K562 (cell line): Measurements from ENCODE around the gene MYOCD.

Experiments
- ATF7 ChIP-seq: fragments of 450-650 bp; IDR thresholded peaks from 2 replicates; pipeline ENCODE4 v1.7.1; 2014; ENCODE audit warnings: mild to moderate bottlenecking, moderate library complexity
- CTCF ChIP-seq, 3 experiments: IDR thresholded peaks in 2 of 3; conservative IDR thresholded peaks in 1 of 3; 2 replicates each; pipeline ENCODE4 v1.5.1; 2011 to 2012; ENCODE audit warnings: low read length in 3 of 3, mild to moderate bottlenecking in 3 of 3, control low read depth in 2 of 3, improper control_type of control experiment in 1 of 3, inconsistent platforms in 1 of 3, low read depth in 1 of 3, mixed read lengths in 1 of 3, moderate library complexity in 1 of 3; ENCODE audit not compliant: insufficient read depth in 2 of 3
- FOS ChIP-seq: IDR thresholded peaks from 3 replicates; pipeline ENCODE4 v1.6.1; 2011; ENCODE audit not compliant: insufficient read length; ENCODE audit errors: extremely low read depth
- TAF7 ChIP-seq: fragments of 450-650 bp; IDR thresholded peaks from 2 replicates; pipeline ENCODE4 v1.6.1; 2016; ENCODE audit warnings: missing genetic modification characterization, missing compliant biosample characterization
- ZNF239 ChIP-seq: fragments of 250-450 bp; sonication (Bioruptor Pico); IDR thresholded peaks from 2 replicates; pipeline ENCODE4 v1.4.0; 2020; ENCODE audit warnings: mild to moderate bottlenecking
- TF ChIP-seq, protein P1 (sequence below): sonication (generic); formaldehyde crosslinking; IDR thresholded peaks from 2 replicates; pipeline ENCODE4 v1.8.0; 2022; ENCODE audit warnings: mild to moderate bottlenecking, low read depth, missing genetic modification reagents
- TF ChIP-seq, protein P2 (sequence below): fragments of 200-800 bp; sonication (Bioruptor generic); IDR thresholded peaks from 2 replicates; pipeline ENCODE4 v1.6.1; 2016; ENCODE audit warnings: missing genetic modification characterization, missing compliant biosample characterization

DNA sequence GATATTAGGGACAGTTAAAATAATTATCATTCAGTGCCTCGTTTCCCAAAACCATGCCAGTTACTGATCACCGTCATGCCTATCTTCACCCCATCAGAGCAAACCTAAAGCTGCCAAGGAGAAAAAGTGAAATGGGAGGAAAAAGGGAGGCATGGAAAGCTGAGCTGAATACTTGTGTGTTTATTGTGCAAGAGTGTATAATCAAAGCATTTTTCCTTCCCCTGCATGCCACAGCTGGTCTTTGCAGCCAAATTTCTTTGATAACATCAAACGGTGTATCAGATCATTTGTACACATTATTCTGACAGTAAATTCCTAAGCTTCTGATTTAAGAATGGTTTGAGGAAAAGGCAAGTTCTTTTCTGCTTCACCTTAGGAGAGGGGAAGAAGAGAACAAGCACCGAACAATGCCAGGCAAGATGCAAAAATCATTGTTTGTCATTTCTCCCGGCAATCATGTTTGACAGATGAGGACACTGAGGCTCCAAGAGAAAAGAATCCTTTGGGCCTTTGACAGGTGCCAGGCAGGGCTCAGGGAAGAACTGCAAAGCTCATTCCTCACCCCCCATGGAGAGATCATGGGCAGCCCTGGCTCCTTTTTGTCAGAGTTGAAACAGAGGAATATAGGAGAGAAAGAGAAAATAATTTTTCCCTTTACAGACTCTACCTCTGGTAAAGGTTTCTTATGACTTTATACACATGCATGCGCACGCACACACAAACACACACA, 72.2 kb downstream of the MYOCD start:
- no peak for TF ChIP-seq CTCF (IDR thresholded peaks at IDR 0.05 in 2 of 3, conservative IDR thresholded peaks at IDR 0.05 in 1 of 3; ENCODE audit: insufficient read depth in 2 of 3, low read depth in 1 of 3, low read length in 3 of 3)
- TF ChIP-seq, protein P1, sequence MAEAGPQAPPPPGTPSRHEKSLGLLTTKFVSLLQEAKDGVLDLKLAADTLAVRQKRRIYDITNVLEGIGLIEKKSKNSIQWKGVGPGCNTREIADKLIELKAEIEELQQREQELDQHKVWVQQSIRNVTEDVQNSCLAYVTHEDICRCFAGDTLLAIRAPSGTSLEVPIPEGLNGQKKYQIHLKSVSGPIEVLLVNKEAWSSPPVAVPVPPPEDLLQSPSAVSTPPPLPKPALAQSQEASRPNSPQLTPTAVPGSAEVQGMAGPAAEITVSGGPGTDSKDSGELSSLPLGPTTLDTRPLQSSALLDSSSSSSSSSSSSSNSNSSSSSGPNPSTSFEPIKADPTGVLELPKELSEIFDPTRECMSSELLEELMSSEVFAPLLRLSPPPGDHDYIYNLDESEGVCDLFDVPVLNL (CRISPR knock-in tag) = no peak
- no peak for TF ChIP-seq ATF7
- TF ChIP-seq, protein P2, sequence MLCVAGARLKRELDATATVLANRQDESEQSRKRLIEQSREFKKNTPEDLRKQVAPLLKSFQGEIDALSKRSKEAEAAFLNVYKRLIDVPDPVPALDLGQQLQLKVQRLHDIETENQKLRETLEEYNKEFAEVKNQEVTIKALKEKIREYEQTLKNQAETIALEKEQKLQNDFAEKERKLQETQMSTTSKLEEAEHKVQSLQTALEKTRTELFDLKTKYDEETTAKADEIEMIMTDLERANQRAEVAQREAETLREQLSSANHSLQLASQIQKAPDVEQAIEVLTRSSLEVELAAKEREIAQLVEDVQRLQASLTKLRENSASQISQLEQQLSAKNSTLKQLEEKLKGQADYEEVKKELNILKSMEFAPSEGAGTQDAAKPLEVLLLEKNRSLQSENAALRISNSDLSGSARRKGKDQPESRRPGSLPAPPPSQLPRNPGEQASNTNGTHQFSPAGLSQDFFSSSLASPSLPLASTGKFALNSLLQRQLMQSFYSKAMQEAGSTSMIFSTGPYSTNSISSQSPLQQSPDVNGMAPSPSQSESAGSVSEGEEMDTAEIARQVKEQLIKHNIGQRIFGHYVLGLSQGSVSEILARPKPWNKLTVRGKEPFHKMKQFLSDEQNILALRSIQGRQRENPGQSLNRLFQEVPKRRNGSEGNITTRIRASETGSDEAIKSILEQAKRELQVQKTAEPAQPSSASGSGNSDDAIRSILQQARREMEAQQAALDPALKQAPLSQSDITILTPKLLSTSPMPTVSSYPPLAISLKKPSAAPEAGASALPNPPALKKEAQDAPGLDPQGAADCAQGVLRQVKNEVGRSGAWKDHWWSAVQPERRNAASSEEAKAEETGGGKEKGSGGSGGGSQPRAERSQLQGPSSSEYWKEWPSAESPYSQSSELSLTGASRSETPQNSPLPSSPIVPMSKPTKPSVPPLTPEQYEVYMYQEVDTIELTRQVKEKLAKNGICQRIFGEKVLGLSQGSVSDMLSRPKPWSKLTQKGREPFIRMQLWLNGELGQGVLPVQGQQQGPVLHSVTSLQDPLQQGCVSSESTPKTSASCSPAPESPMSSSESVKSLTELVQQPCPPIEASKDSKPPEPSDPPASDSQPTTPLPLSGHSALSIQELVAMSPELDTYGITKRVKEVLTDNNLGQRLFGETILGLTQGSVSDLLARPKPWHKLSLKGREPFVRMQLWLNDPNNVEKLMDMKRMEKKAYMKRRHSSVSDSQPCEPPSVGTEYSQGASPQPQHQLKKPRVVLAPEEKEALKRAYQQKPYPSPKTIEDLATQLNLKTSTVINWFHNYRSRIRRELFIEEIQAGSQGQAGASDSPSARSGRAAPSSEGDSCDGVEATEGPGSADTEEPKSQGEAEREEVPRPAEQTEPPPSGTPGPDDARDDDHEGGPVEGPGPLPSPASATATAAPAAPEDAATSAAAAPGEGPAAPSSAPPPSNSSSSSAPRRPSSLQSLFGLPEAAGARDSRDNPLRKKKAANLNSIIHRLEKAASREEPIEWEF (CRISPR knock-in tag) = no peak
- TF ChIP-seq TAF7 (tag) = no peak
- TF ChIP-seq ZNF239 = no peak
- TF ChIP-seq FOS = no peak
